H1 (cell line): ENCODE measurements around the gene MEIS2. TPM values are rescaled to one million over a fixed set of nuclear protein-coding genes. Genes with fewer than 3 reads are reported as not detected.

Experiments used
- CEBPB ChIP-seq: IDR thresholded peaks from 2 replicates; pipeline ENCODE4 v1.6.1; 2012; ENCODE audit warnings: low read depth, low read length
- CHD1 ChIP-seq: IDR thresholded peaks from 2 replicates; pipeline ENCODE4 v1.6.1; 2012; ENCODE audit warnings: low read depth, low read length, improper control_type of control experiment
- CHD7 ChIP-seq: fragments of 300-600 bp; sonication (generic); IDR thresholded peaks from 2 replicates; pipeline ENCODE4 v1.7.1; 2012; ENCODE audit warnings: low read length, moderate library complexity, mild to moderate bottlenecking, inconsistent platforms; ENCODE audit not compliant: insufficient replicate concordance
- GABPA ChIP-seq: IDR thresholded peaks from 2 replicates; pipeline ENCODE4 v1.6.1; 2011; ENCODE audit warnings: mild to moderate bottlenecking, low read length, moderate library complexity, borderline replicate concordance; ENCODE audit not compliant: insufficient read depth
- HDAC2 ChIP-seq, 2 experiments: fragments of 300-600 bp in 1 of 2; sonication (generic) in 1 of 2; IDR thresholded peaks; 2 replicates each; pipeline ENCODE4 v1.6.1; 2011 to 2012; ENCODE audit warnings: low read depth in 2 of 2, low read length in 2 of 2, mild to moderate bottlenecking in 2 of 2, moderate library complexity in 2 of 2, borderline replicate concordance in 1 of 2, inconsistent platforms in 1 of 2
- PHF8 ChIP-seq: fragments of 200-600 bp; sonication (generic); conservative IDR thresholded peaks from 2 replicates; pipeline ENCODE4 v1.7.1; 2012; ENCODE audit warnings: low read depth, mild to moderate bottlenecking, inconsistent platforms, low read length, moderate library complexity
- POLR2A ChIP-seq, 2 experiments: IDR thresholded peaks; 1 replicate in 1 of 2; 2 replicates in 1 of 2; pipeline ENCODE4 v1.6.1; 2011; ENCODE audit warnings: low read depth in 2 of 2, low read length in 2 of 2, mild to moderate bottlenecking in 2 of 2; ENCODE audit errors: control extremely low read depth in 1 of 2
- SAP30 ChIP-seq: fragments of 300-600 bp; sonication (generic); IDR thresholded peaks from 2 replicates; pipeline ENCODE4 v1.7.1; 2012; ENCODE audit warnings: low read length, moderate library complexity, mild to moderate bottlenecking, inconsistent platforms; ENCODE audit not compliant: insufficient read depth, insufficient replicate concordance
- USF2 ChIP-seq: IDR thresholded peaks from 2 replicates; pipeline ENCODE4 v1.6.1; 2011; ENCODE audit warnings: low read length, improper control_type of control experiment
- ZNF274 ChIP-seq: IDR thresholded peaks from 2 replicates; pipeline ENCODE4 v1.7.0; 2012; ENCODE audit warnings: low read length, borderline replicate concordance; ENCODE audit errors: extremely low read depth
- polyA plus RNA-seq, 7 experiments: library from polyadenylated mRNA; depleted of rRNA in 3 of 7; stranded (reverse) in 5 of 7; unstranded in 2 of 7; fragments of >200 nt in 5 of 7; fragments of 200-250 nt in 2 of 7; gene quantifications; 1 replicate in 5 of 7; 2 replicates in 1 of 7; 4 replicates in 1 of 7; pipeline versions ENCODE4 v1.2.1 to v1.2.3, GENCODE V29; 2011 to 2013; ENCODE audit warnings: missing spikeins in 2 of 7, mixed read lengths in 2 of 7
- total RNA-seq: library from RNA; stranded (reverse); fragmentation: NEBNext Ultra II Directional; extraction: Animal tissue kit (Norgen Biotek cat#: 25700); gene quantifications from 2 replicates; pipeline ENCODE4 v1.2.1, GENCODE V29; 2021

MEIS2 gene
- total and polyA plus RNA-seq, 2 of the 8 experiments (the other 6 are each of a cell fraction or from before 2014, with no cell fraction given): 0.22 to 1.2 TPM

- no peak for TF ChIP-seq CHD7
- TF ChIP-seq USF2: no peak
- TF ChIP-seq PHF8: no peak
- TF ChIP-seq CEBPB: no peak
- TF ChIP-seq POLR2A (IDR thresholded peaks at IDR 0.05; ENCODE audit: control extremely low read depth in 1 of 2, low read depth in 2 of 2, low read length in 2 of 2): no peak
- TF ChIP-seq SAP30: no peak
- no peak for TF ChIP-seq ZNF274
- TF ChIP-seq CHD1: no peak
- no peak for TF ChIP-seq GABPA
- no peak for TF ChIP-seq HDAC2 (IDR thresholded peaks at IDR 0.05; ENCODE audit: borderline replicate concordance in 1 of 2, low read depth in 2 of 2, low read length in 2 of 2)
Measured at GRCh38 chr15:37131621-37132020, 31.3 kb upstream of the MEIS2 start (continued).
